HG02763 (cell line): ENCODE measurements around the gene CTSZ.
A peak's percentile ranks its signal among the peaks of the same experiment; 100 is the strongest.
"Not testable (repeated sequence)": the region's sequence is repeated elsewhere in the genome, so short reads cannot be mapped to it uniquely, and the experiment has no call there.

Source experiments
- ATAC-seq: cut with Tn5 transposase; IDR thresholded peaks from one replicate; pipeline ENCODE4 v1.9.1; 2021; ENCODE audit warnings: mild to moderate bottlenecking, moderate library complexity; ENCODE audit not compliant: unreplicated experiment

The CTSZ gene

GRCh38 chr20:58982406-58983114 is 24.5 kb downstream of the CTSZ start:
- ATAC-seq, result no peak

GRCh38 chr20:58981628-58982364 is 25.3 kb downstream of the CTSZ start:
- peak; percentile 1 for ATAC-seq

GRCh38 chr20:58980711-58981627 is 26.1 kb downstream of the CTSZ start, which contains the start of gene NELFCD:
Gene NELFCD, plus strand, starts transcription at chr20:58981256. Its CDS starts 54 bp downstream, at chr20:58981310.
- ATAC-seq, result peak; percentile 87

GRCh38 chr20:58978351-58979190 is 28.5 kb downstream of the CTSZ start:
- ATAC-seq, result no peak

- ATAC-seq, result no peak
These were observed 30.9 kb downstream of the CTSZ start for GRCh38 chr20:58976061-58976730.

DNA sequence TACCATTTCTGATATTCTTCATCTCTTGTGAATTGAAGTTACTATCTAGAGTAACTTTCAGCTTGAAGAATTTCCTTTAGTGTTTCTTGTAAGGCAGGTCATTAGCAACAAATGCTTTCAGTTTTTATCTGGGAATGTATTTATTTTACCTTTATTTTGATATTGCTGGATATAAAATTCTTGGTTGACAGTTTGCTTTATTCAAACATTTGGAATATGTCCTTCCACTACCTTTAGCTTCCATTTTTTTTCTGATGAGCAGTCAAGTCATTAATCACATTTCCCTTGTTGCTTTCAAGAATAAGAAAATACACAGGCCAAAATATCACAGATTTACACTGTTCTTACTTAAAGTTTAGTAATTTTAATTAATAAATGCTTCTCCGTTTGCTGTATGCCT is 31.7 kb downstream of the CTSZ start:
- no peak for ATAC-seq

- ATAC-seq, result no peak
These were observed 33.2 kb downstream of the CTSZ start for GRCh38 chr20:58973866-58974265.

DNA sequence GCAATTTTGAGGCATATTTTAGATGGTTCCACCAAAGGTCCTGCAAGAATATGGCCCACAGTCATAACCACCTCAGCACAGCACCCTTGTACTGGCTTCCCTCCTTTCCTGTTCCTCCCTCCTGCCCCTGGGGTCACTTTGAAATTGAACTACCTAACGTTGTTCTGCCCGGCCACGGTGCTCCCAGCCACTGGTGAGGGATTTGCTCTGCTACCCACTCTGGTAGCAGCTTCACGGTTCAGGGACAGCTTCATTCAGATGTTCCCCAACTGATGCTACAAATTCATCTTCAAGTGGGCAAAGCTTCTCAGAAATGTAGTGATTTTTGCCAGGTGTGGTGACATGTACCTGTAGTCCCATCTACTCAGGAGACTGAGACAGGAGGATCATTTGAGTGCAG is 33.9 kb downstream of the CTSZ start:
- ATAC-seq, result no peak

DNA sequence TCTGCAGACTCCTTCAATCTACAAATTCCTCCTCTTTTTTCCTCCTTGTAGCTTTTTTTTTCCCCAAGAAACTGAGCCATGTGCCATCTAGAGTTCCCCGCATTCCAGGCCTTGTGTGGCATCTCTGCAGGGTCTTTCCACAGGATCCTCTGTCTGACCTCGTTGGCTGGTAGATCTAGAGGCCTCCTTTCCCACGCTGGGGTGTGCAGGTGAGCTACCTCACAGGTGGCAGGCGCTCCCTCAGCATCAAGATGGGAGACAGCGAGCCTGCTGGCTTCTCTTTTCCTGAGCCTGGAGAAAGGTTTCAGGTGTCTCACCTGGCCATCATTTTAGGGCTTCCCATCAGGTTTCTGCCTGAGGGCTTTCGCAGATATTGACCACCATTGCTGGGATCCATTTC is 35.6 kb downstream of the CTSZ start:
- ATAC-seq, result no peak

DNA sequence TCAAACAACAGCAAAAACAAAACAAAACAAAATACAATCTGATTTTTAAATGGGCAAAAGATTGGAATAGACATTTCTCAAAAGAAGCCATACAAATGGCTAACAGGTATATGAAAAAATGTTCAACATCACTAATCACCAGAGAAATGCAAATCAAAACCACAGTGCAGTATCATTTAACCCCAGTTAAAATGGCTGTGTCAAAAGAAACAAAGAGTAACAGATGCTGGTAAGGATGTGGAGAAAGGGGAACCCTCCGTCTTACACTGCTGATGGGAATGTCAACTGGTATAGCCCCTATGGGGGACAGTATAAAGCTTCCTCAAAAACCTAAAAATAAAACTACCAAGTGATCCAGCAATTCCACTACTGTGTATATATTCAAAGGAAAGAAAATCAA is 36.9 kb downstream of the CTSZ start:
- ATAC-seq, result no peak

DNA sequence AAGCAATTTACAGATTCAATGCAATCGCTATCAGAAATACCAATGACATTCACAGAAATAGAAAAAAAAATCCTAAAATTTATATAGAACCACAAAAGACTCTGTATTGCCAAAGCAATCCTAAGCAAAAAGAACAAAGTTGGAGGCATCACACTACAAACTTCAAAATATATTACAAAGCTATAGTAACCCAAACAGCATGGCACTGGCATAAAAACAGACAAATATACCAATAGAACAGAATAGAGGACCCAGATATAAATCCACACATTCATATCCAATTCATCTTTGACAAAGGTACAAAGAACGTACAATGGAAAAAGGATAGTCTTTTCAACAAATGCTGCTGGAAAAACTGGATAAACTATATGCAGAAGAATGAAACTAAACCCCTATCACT is 37.6 kb downstream of the CTSZ start:
- ATAC-seq, result no peak

- ATAC-seq, result no peak
These were observed 39.2 kb downstream of the CTSZ start for GRCh38 chr20:58967652-58968429.

DNA sequence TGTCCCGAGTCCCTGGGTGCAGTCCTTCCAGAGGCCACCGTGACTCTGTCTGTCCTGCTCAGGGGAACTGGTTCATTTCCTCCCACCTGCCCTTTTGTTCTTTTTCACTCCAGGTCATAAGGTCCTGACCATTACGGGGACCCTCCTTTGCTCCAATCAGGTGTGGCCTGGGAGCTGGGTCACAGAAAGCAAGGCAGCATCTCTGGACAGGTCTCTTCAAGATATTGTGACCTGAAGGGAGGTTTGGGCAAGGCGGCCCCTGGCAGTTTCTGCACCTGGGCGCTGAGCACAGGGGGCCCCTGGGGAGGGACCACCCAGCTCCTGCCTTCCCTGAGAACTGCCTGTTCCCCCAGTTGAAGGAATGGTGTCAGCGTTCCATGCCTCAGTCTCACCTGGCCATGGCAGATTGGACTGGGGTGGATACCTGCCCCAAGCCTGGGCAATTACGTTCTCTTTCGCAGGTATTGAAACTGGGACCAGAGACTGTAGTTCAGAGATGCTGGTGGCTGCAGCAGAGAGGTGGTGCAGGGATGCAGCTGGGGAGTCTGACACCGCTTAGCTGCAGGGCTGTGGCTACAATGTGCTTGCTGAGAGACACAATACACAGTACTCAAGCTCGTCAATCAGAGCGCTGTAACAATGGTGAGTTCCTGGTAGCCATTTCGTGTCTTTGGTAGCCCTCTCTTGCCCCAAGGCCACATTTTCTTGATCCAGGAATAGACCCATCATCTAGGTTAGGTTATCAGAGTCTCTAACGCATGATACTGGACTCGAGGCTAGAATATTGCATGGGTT is 41.6 kb downstream of the CTSZ start:
- no peak for ATAC-seq

DNA sequence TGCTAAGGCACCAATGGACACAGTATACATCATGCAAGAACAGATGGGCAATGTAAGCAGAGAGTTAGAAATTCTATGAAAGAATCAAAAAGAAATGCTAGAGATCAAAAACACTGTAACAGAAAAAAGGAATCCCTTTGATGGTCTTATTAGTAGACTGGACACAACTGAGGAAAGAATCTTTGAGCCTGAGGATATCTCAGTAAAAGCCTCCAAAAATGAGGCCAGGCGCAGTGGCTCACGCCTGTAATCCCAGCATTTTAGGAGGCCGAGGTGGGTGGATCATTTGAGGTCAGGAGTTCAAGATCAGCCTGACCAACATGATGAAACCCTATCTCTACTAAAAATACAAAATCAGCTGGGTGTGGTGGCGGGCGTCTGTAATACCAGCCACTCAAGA is 43.1 kb downstream of the CTSZ start:
- ATAC-seq, result not testable (repeated sequence)

DNA sequence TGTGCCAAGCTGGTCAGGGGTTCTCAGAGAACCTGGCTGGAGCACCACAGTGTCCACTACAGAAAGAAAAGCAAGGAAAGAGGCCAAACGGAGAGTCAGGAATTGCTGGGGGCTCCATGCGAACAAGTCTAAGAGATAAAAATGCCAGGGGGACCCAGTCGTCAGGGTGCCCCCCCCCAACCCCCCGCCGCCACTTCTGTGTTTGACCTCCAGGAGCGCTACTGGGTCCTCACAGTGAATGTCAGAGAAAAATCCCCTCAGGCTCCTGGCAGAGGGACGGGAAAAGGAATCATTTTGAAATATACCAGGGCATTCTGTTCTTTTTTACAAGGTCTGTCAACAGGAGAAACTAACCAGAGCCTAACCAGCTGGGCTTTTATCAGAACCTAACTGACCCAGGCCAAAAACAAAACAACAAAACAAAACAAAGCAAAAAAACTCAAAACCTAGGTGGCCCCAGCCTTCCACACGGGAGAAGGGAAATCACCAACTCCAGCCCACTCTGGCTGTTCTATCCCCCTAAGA is 43.9 kb downstream of the CTSZ start:
- ATAC-seq, result no peak

GRCh38 chr20:58959652-58960051 is 47.4 kb downstream of the CTSZ start:
- no peak for ATAC-seq

GRCh38 chr20:58956078-58956477 is 51.0 kb downstream of the CTSZ start:
- ATAC-seq, result no peak

DNA sequence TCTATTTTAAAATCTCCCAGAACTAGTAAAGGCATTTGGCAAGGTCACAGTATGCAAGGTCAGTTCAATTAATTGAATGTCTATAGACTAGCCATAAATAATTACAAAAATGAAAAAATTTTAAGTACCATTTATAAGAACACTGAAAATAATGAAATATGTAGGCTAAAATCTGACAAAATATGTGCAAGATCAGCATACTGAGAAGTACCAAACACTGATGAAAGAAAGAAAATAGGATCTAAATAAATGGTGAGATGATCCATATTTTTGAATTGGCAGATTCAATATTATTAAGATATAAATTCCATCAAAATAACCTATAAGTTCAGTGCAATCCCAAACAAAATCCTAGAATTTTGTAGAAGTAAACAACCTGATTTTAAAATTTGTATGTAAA is 54.0 kb downstream of the CTSZ start:
- ATAC-seq, result no peak
